HEK293 (cell line): ENCODE results near the gene PARD3.

Source experiments
- CTCF ChIA-PET: fragments of 350-600 bp; formaldehyde crosslinking; extraction: SDS; loops from one replicate; lab custom pipeline; 2021; ENCODE audit warnings: antibody characterized with exemption; lab: Yijun Ruan, JAX
- POLR2A ChIA-PET: fragments of 300-600 bp; formaldehyde crosslinking; extraction: SDS; loops from one replicate; lab custom pipeline; 2020; ENCODE audit warnings: antibody characterized with exemption, inconsistent platforms; lab: Yijun Ruan, JAX
- H3K27ac ChIP-seq: fragments of 200-500 bp; sonication (Bioruptor generic); 2 replicates; pipeline ENCODE4 v1.5.1; 2014; ENCODE audit warnings: low read depth, low read length, control low read depth, inconsistent platforms; ENCODE audit errors: extremely low read depth
- H3K36me3 ChIP-seq, 2 experiments: fragments of 200-500 bp in 1 of 2; sonication (Bioruptor generic) in 1 of 2; 1 replicate in 1 of 2; 2 replicates in 1 of 2; pipeline ENCODE4 v1.5.1; 2014 to 2017; ENCODE audit warnings: inconsistent platforms in 2 of 2, low read length in 2 of 2; ENCODE audit not compliant: control insufficient read depth in 2 of 2, insufficient read depth in 1 of 2
- H3K4me1 ChIP-seq: fragments of 200-500 bp; sonication (Bioruptor generic); 2 replicates; pipeline ENCODE4 v1.5.1; 2014; ENCODE audit warnings: mild to moderate bottlenecking, low read length, inconsistent platforms; ENCODE audit not compliant: control insufficient read depth, insufficient read depth
- H3K4me3 ChIP-seq: 2 replicates; pipeline ENCODE4 v1.5.1; 2011; ENCODE audit warnings: low read depth, mild to moderate bottlenecking, control low read depth, low read length, moderate library complexity
- H3K9me3 ChIP-seq: fragments of 200-500 bp; sonication (Bioruptor generic); 2 replicates; pipeline ENCODE4 v1.5.1; 2014; ENCODE audit warnings: low read depth, low read length, inconsistent platforms; ENCODE audit not compliant: control insufficient read depth, insufficient read depth
- GLIS1 ChIP-seq: fragments of 450-650 bp; formaldehyde crosslinking; IDR thresholded peaks from 2 replicates; pipeline ENCODE4 v1.5.1; 2016; ENCODE audit warnings: missing biosample characterization, missing genetic modification characterization
- TCF7L2 ChIP-seq: IDR thresholded peaks from 2 replicates; pipeline ENCODE4 v1.6.1; 2011; ENCODE audit warnings: low read depth, mild to moderate bottlenecking, inconsistent platforms, low read length, moderate library complexity, borderline replicate concordance
- ZFHX2 ChIP-seq: fragments of 450-650 bp; formaldehyde crosslinking; conservative IDR thresholded peaks from 2 replicates; pipeline ENCODE4 v1.5.1; 2016; ENCODE audit warnings: missing biosample characterization, missing genetic modification characterization
- ZIC2 ChIP-seq: fragments of 450-650 bp; formaldehyde crosslinking; IDR thresholded peaks from 2 replicates; pipeline ENCODE4 v1.5.1; 2016; ENCODE audit warnings: missing biosample characterization, missing genetic modification characterization
- ZNF121 ChIP-seq: fragments of 450-650 bp; formaldehyde crosslinking; IDR thresholded peaks from 2 replicates; pipeline ENCODE4 v1.5.1; 2016; ENCODE audit warnings: missing biosample characterization, missing genetic modification characterization
- ZNF132 ChIP-seq: fragments of 450-650 bp; formaldehyde crosslinking; IDR thresholded peaks from 2 replicates; pipeline ENCODE4 v1.5.1; 2017; ENCODE audit warnings: missing biosample characterization, missing genetic modification characterization, borderline replicate concordance
- ZNF324 ChIP-seq: fragments of 450-650 bp; formaldehyde crosslinking; IDR thresholded peaks from 2 replicates; pipeline ENCODE4 v1.5.1; 2016; ENCODE audit warnings: missing biosample characterization, missing genetic modification characterization
- ZNF350 ChIP-seq: fragments of 450-650 bp; formaldehyde crosslinking; IDR thresholded peaks from 2 replicates; pipeline ENCODE4 v1.5.0; 2017; ENCODE audit warnings: missing biosample characterization, mild to moderate bottlenecking, missing genetic modification characterization
- ZNF37A ChIP-seq: fragments of 450-650 bp; IDR thresholded peaks from 2 replicates; pipeline ENCODE4 v1.5.1; 2018; ENCODE audit warnings: missing biosample characterization, missing genetic modification characterization
- ZNF433 ChIP-seq: fragments of 450-650 bp; formaldehyde crosslinking; IDR thresholded peaks from 2 replicates; pipeline ENCODE4 v1.5.1; 2016; ENCODE audit warnings: missing biosample characterization, missing genetic modification characterization, low read depth
- ZNF473 ChIP-seq: fragments of 450-650 bp; formaldehyde crosslinking; IDR thresholded peaks from 2 replicates; pipeline ENCODE4 v1.5.1; 2017; ENCODE audit warnings: missing biosample characterization, missing genetic modification characterization
- ZSCAN16 ChIP-seq: fragments of 450-650 bp; formaldehyde crosslinking; IDR thresholded peaks from 2 replicates; pipeline ENCODE4 v1.5.1; 2016; ENCODE audit warnings: missing biosample characterization, missing genetic modification characterization
- TF ChIP-seq, protein P1 (sequence below): fragments of 450-650 bp; formaldehyde crosslinking; IDR thresholded peaks from 2 replicates; pipeline ENCODE4 v1.5.1; 2017; ENCODE audit warnings: missing biosample characterization, missing genetic modification characterization
- TF ChIP-seq, protein P2 (sequence below): fragments of 450-650 bp; formaldehyde crosslinking; IDR thresholded peaks from 2 replicates; pipeline ENCODE4 v1.5.1; 2016; ENCODE audit warnings: missing biosample characterization, missing genetic modification characterization

Gene PARD3

DNA sequence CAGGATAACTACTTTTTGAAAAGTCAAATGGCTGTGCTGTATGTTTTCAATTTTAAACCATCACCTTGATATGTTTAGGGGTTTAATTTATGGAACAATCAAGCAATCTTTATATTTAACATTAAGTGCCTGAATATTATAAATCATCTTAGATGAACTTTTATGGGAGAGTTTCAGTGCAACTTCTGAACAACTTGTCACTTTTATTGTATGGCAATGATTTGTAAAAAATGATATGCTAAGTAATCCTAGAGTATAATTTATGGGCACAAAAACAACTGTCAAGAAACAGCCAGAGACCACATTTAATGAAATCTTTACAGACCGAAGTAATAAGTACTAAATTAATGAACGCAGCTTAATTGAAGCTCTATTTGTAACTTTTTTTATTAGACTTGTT is 498.9 kb downstream of the PARD3 start (continued):
- TF ChIP-seq ZFHX2 (tag by site-specific recombination) (no peak), ZNF132 (no peak)
- TF ChIP-seq, all 188 proteins: peak for 3

DNA sequence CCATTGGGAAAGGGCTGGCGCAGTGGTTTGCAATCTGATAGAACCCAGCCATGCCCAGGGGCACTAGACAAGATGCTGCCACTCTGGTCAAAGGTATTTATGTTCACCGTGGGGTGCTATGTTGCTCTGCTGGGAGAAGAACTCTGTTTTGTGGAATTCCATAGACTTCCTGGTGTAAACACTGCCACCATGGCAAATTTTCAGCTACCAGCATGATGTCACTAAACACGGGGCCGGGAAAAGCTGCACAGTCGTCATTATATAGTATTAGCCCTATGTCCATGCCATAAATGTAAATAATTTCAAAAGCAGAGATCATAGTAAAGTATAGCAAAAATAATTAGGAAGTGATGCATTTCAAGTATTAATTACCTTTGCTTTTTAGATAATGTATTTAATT is 500.6 kb downstream of the PARD3 start:
- TF ChIP-seq, protein P1, sequence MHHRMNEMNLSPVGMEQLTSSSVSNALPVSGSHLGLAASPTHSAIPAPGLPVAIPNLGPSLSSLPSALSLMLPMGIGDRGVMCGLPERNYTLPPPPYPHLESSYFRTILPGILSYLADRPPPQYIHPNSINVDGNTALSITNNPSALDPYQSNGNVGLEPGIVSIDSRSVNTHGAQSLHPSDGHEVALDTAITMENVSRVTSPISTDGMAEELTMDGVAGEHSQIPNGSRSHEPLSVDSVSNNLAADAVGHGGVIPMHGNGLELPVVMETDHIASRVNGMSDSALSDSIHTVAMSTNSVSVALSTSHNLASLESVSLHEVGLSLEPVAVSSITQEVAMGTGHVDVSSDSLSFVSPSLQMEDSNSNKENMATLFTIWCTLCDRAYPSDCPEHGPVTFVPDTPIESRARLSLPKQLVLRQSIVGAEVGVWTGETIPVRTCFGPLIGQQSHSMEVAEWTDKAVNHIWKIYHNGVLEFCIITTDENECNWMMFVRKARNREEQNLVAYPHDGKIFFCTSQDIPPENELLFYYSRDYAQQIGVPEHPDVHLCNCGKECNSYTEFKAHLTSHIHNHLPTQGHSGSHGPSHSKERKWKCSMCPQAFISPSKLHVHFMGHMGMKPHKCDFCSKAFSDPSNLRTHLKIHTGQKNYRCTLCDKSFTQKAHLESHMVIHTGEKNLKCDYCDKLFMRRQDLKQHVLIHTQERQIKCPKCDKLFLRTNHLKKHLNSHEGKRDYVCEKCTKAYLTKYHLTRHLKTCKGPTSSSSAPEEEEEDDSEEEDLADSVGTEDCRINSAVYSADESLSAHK, result no peak
- TF ChIP-seq ZIC2 (tag by site-specific recombination), result 0 out of 2 replicates have a peak, but pooled peaks have one; percentile 9
- Histone ChIP-seq H3K4me3 (no peak overlapping the region), H3K4me1 (peaks cover 7% of the 10 kb centered on the region; the same call in 1 of the 2 replicates), H3K9me3 (no peaks in the 10 kb centered on the region), H3K36me3 (0 out of 3 replicates have a peak, but pooled peaks cover 0 to 3% of the 10 kb centered on the region in 2 experiments), H3K27ac (no peak overlapping the region)
- ChIA-PET CTCF (interaction anchor here (0.6 kb wide), 1 partner anchor 14 kb away, joined by 4 read pairs; no protein-coding TSS in a partner anchor), POLR2A (no interaction called here)

DNA sequence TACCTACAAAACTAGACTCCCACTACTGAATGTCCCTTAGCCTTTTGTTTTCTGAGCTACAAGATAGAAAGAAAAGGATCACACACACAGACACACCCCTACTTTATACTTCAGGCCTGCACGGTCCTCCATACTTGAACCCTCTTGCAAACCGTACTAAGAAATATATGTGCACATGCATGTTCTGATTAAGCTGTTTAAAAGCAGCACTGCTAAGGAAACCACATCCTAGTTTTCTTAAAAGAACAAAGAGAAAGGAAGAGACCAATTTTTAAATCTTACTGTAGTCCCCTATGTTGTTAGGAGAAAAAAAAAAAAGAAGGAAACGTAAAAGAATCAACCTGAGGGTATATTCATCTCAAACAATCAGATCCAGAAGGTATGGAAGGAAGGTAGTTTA is 501.2 kb downstream of the PARD3 start:
- no peak for TF ChIP-seq ZNF324 (tag by site-specific recombination)
- TF ChIP-seq ZNF37A (tag by site-specific recombination), result no peak
- TF ChIP-seq ZSCAN16 (tag by site-specific recombination), result no peak
- TF ChIP-seq ZNF350, result no peak
- TF ChIP-seq ZNF121 (tag by site-specific recombination), result no peak
- CTCF ChIA-PET, result no interaction called here

DNA sequence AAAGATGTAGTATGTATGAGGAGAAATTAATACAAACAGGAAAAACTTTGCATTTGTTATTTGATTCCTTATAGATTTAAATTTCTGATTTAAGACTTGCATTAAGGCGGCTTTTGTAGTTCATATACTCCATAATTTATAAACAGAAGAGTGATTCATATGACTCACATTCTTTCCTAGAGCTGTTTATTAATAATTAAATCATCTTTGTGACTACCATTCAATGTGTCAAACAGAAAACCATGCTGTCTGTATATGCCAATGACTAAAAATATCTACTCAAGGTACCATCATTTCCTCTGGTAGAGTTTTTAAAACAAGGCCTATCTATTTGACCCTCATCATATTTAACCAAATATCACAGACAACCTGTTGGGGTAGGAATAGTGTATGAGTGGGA is 501.7 kb downstream of the PARD3 start:
- Histone ChIP-seq H3K9me3 (no peaks in the 10 kb centered on the region), H3K4me3 (no peak overlapping the region)
- TF ChIP-seq ZNF350, result no peak
- no peak for TF ChIP-seq ZNF433
- TF ChIP-seq ZNF473 (tag by site-specific recombination), result no peak
- TF ChIP-seq, protein P2, sequence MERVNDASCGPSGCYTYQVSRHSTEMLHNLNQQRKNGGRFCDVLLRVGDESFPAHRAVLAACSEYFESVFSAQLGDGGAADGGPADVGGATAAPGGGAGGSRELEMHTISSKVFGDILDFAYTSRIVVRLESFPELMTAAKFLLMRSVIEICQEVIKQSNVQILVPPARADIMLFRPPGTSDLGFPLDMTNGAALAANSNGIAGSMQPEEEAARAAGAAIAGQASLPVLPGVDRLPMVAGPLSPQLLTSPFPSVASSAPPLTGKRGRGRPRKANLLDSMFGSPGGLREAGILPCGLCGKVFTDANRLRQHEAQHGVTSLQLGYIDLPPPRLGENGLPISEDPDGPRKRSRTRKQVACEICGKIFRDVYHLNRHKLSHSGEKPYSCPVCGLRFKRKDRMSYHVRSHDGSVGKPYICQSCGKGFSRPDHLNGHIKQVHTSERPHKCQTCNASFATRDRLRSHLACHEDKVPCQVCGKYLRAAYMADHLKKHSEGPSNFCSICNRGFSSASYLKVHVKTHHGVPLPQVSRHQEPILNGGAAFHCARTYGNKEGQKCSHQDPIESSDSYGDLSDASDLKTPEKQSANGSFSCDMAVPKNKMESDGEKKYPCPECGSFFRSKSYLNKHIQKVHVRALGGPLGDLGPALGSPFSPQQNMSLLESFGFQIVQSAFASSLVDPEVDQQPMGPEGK, result no peak
- TF ChIP-seq GLIS1 (tag by site-specific recombination), result no peak
- TF ChIP-seq TCF7L2, result no peak
- TF ChIP-seq, all 188 proteins: peak for 0
- H3K36me3 ChIP-seq, result 0 out of 3 replicates have a peak, but pooled peaks cover 0 to 3% of the 10 kb centered on the region in 2 experiments
- peaks cover 3% of the 10 kb centered on the region; the same call in 1 of the 2 replicates for H3K4me1 ChIP-seq
- H3K27ac ChIP-seq, result no peak overlapping the region
- CTCF ChIA-PET, result no interaction called here
- POLR2A ChIA-PET, result no interaction called here

More for the DNA sequence above, 501.2 kb downstream of the PARD3 start:
- POLR2A ChIA-PET, result no interaction called here
- Histone ChIP-seq H3K9me3 (no peaks in the 10 kb centered on the region), H3K36me3 (0 out of 3 replicates have a peak, but pooled peaks cover 0 to 3% of the 10 kb centered on the region in 2 experiments), H3K4me1 (peaks cover 3% of the 10 kb centered on the region; the same call in 1 of the 2 replicates), H3K27ac (no peak overlapping the region), H3K4me3 (no peak overlapping the region)
